ENCODE measurements around the gene METTL26. TPM values are rescaled to one million over a fixed set of nuclear protein-coding genes. Genes with fewer than 3 reads are reported as not detected.

METTL26 gene
- total and polyA plus RNA-seq, 9 of the 15 experiments (the other 6 are each of a cell fraction or from before 2014, with no cell fraction given): 7.3 to 262 (median 80.9) TPM

DNA sequence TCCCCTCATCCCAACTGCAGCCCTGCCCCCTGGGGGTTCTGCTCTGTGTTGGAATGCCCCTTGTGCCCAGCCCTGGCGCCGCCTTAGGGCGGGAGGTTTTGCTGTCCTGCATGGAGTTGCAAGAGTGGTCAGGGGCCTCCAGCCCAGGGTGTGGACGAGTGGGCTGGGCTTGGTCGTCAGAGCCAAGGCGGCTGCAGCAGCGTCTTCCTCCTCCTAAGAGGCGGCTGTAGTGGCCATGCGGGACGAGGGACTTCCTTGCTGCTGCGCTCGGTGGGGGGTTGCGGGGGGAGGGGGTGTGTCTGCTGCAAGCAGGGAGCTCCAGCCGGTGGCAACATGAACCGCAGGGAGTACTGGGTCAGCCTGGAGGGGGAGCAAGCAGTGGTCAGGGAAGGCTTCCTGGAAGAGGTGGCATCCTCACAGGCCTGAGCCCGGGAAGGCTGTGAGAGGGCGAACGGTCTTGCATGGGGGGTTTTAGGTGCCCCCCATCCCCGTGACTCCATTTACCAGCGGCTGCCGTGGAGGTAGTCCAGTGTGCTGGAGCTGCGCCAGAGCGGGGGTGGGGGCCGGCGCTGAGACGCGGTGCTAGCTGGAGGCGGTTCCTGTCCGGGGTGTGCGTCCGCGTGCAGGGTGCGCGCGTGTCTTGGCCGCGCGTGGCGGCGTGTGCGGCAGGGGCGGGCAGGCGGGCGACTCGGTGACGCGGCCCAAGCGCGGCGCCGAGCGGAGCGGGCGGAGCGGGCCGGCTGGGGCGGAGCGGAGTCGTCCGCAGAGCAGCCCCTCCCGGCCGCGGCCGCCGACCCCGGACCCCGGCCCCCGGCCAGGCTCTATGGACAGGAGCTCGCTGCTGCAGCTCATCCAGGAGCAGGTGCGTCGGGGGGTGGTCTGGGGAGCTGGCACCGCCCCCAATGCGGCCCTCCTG, 39.1 kb upstream of the METTL26 start, which contains the start of gene RHBDL1 (continued):
- TF ChIP-seq RBFOX2 (IDR thresholded peaks at IDR 0.05; ENCODE audit: low read depth, low read length) (peak; percentile 77), KDM2B (CRISPR knock-in tag; IDR thresholded peaks at IDR 0.05) (0 out of 2 replicates have a peak, but pooled peaks have one; percentile 54), L3MBTL2 (IDR thresholded peaks at IDR 0.05) (peak; percentile 42; the same call in 1 of the 2 replicates), KDM1A (IDR thresholded peaks at IDR 0.05) (peak in 1 of 2 experiments; percentile 92; a peak in 2 of 4 replicates), TARDBP (IDR thresholded peaks at IDR 0.05) (peak; percentile 66; the same call in 1 of the 2 replicates), ZBTB7A (IDR thresholded peaks at IDR 0.05; ENCODE audit: borderline replicate concordance, control insufficient read depth, low read depth, low read length) (peak; percentile 89), FUS (optimal IDR thresholded peaks at IDR 0.05; ENCODE audit: low read depth, low read length) (peak; percentile 33), SPI1 (IDR thresholded peaks at IDR 0.05; ENCODE audit: borderline replicate concordance, low read depth, low read length) (peak; percentile 32), NFXL1 (CRISPR knock-in tag; IDR thresholded peaks at IDR 0.05) (no peak), TRIM24 (IDR thresholded peaks at IDR 0.05) (peak in 1 of 2 experiments; percentile 34; a peak in 1 of 4 replicates), MYNN (IDR thresholded peaks at IDR 0.05) (peak; percentile 29; the same call in 1 of the 2 replicates), MYNN (CRISPR knock-in tag; IDR thresholded peaks at IDR 0.05) (no peak), FOXK2 (conservative IDR thresholded peaks at IDR 0.05 in 1 of 2, IDR thresholded peaks at IDR 0.05 in 1 of 2; ENCODE audit: low read depth in 2 of 2) (peak; percentile 57 to 77; a peak in 2 of 4 replicates), OTX1 (CRISPR knock-in tag; IDR thresholded peaks at IDR 0.05) (peak; percentile 73; the same call in 1 of the 2 replicates), CBFB (CRISPR knock-in tag; IDR thresholded peaks at IDR 0.05) (no peak), XRCC5 (IDR thresholded peaks at IDR 0.05; ENCODE audit: low read depth, low read length) (peak; percentile 55; the same call in 1 of the 2 replicates), HMGN3 (IDR thresholded peaks at IDR 0.05; ENCODE audit: borderline replicate concordance, extremely low read depth, insufficient read length, low read depth, low read length) (peak; percentile 83)
- TF ChIP-seq, protein P1, sequence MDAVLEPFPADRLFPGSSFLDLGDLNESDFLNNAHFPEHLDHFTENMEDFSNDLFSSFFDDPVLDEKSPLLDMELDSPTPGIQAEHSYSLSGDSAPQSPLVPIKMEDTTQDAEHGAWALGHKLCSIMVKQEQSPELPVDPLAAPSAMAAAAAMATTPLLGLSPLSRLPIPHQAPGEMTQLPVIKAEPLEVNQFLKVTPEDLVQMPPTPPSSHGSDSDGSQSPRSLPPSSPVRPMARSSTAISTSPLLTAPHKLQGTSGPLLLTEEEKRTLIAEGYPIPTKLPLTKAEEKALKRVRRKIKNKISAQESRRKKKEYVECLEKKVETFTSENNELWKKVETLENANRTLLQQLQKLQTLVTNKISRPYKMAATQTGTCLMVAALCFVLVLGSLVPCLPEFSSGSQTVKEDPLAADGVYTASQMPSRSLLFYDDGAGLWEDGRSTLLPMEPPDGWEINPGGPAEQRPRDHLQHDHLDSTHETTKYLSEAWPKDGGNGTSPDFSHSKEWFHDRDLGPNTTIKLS (IDR thresholded peaks at IDR 0.05; ENCODE audit: borderline replicate concordance, low read depth): peak; percentile 52; the same call in 1 of the 2 replicates
- TF ChIP-seq, protein P2, sequence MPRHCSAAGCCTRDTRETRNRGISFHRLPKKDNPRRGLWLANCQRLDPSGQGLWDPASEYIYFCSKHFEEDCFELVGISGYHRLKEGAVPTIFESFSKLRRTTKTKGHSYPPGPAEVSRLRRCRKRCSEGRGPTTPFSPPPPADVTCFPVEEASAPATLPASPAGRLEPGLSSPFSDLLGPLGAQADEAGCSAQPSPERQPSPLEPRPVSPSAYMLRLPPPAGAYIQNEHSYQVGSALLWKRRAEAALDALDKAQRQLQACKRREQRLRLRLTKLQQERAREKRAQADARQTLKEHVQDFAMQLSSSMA (CRISPR knock-in tag; IDR thresholded peaks at IDR 0.05): peak; percentile 44; the same call in 1 of the 2 replicates
- TF ChIP-seq, protein P3, sequence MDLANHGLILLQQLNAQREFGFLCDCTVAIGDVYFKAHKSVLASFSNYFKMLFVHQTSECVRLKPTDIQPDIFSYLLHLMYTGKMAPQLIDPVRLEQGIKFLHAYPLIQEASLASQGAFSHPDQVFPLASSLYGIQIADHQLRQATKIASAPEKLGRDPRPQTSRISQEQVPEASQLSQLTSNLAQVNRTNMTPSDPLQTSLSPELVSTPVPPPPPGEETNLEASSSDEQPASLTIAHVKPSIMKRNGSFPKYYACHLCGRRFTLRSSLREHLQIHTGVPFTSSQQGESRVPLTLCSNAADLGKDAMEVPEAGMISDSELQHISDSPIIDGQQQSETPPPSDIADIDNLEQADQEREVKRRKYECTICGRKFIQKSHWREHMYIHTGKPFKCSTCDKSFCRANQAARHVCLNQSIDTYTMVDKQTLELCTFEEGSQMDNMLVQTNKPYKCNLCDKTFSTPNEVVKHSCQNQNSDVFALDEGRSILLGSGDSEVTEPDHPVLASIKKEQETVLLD (IDR thresholded peaks at IDR 0.05): peak; percentile 53; the same call in 1 of the 2 replicates
